Measurements from ENCODE around the gene CMSS1.

The CMSS1 gene

GRCh38 chr3:100008081-100008698, 190.5 kb downstream of the CMSS1 start:
- H3K27ac ChIP-seq (ENCODE audit: low read length), result no peak overlapping the region
- H3K4me3 ChIP-seq (ENCODE audit: low read length in 2 of 2), result no peak overlapping the region
- H3K9ac ChIP-seq (ENCODE audit: low read length in 2 of 2), result no peak overlapping the region
- no peaks in the 10 kb centered on the region for H3K4me1 ChIP-seq (ENCODE audit: control insufficient read depth, insufficient read depth, low read length)
- H3K9me3 ChIP-seq (ENCODE audit: control insufficient read depth in 2 of 2, low read length in 2 of 2), result no peaks in the 10 kb centered on the region
- no peaks in the 10 kb centered on the region for H3K36me3 ChIP-seq (ENCODE audit: control insufficient read depth in 2 of 2, insufficient read depth in 2 of 2, low read length in 2 of 2)
- H3K27me3 ChIP-seq (ENCODE audit: control insufficient read depth in 1 of 2, insufficient read depth in 2 of 2, low read length in 2 of 2), result no peaks in the 10 kb centered on the region

- Histone ChIP-seq H3K27me3 (ENCODE audit: control insufficient read depth in 1 of 2, insufficient read depth in 2 of 2, low read length in 2 of 2) (no peaks in the 10 kb centered on the region), H3K27ac (ENCODE audit: low read length) (no peak overlapping the region), H3K36me3 (ENCODE audit: control insufficient read depth in 2 of 2, insufficient read depth in 2 of 2, low read length in 2 of 2) (no peaks in the 10 kb centered on the region), H3K4me1 (ENCODE audit: control insufficient read depth, insufficient read depth, low read length) (no peaks in the 10 kb centered on the region), H3K9ac (ENCODE audit: low read length in 2 of 2) (no peak overlapping the region), H3K9me3 (ENCODE audit: control insufficient read depth in 2 of 2, low read length in 2 of 2) (no peaks in the 10 kb centered on the region), H3K4me3 (ENCODE audit: low read length in 2 of 2) (no peak overlapping the region)
These were observed 191.8 kb downstream of the CMSS1 start for GRCh38 chr3:100009276-100010086.

GRCh38 chr3:100010087-100010417, 192.4 kb downstream of the CMSS1 start:
- Histone ChIP-seq H3K9ac (ENCODE audit: low read length in 2 of 2) (no peak overlapping the region), H3K9me3 (ENCODE audit: control insufficient read depth in 2 of 2, low read length in 2 of 2) (no peaks in the 10 kb centered on the region), H3K4me3 (ENCODE audit: low read length in 2 of 2) (no peak overlapping the region), H3K27ac (ENCODE audit: low read length) (no peak overlapping the region), H3K27me3 (ENCODE audit: control insufficient read depth in 1 of 2, insufficient read depth in 2 of 2, low read length in 2 of 2) (no peaks in the 10 kb centered on the region), H3K4me1 (ENCODE audit: control insufficient read depth, insufficient read depth, low read length) (no peaks in the 10 kb centered on the region), H3K36me3 (ENCODE audit: control insufficient read depth in 2 of 2, insufficient read depth in 2 of 2, low read length in 2 of 2) (no peaks in the 10 kb centered on the region)

- Histone ChIP-seq H3K9ac (ENCODE audit: low read length in 2 of 2) (no peak overlapping the region), H3K9me3 (ENCODE audit: control insufficient read depth in 2 of 2, low read length in 2 of 2) (no peaks in the 10 kb centered on the region), H3K4me1 (ENCODE audit: control insufficient read depth, insufficient read depth, low read length) (peaks cover 9% of the 10 kb centered on the region), H3K4me3 (ENCODE audit: low read length in 2 of 2) (no peak overlapping the region), H3K36me3 (ENCODE audit: control insufficient read depth in 2 of 2, insufficient read depth in 2 of 2, low read length in 2 of 2) (no peaks in the 10 kb centered on the region), H3K27ac (ENCODE audit: low read length) (no peak overlapping the region), H3K27me3 (ENCODE audit: control insufficient read depth in 1 of 2, insufficient read depth in 2 of 2, low read length in 2 of 2) (no peaks in the 10 kb centered on the region)
These were observed 201.1 kb downstream of the CMSS1 start for GRCh38 chr3:100018806-100019205.

- Histone ChIP-seq H3K9me3 (ENCODE audit: control insufficient read depth in 2 of 2, low read length in 2 of 2) (no peaks in the 10 kb centered on the region), H3K27me3 (ENCODE audit: control insufficient read depth in 1 of 2, insufficient read depth in 2 of 2, low read length in 2 of 2) (no peaks in the 10 kb centered on the region), H3K36me3 (ENCODE audit: control insufficient read depth in 2 of 2, insufficient read depth in 2 of 2, low read length in 2 of 2) (no peaks in the 10 kb centered on the region), H3K4me1 (ENCODE audit: control insufficient read depth, insufficient read depth, low read length) (peaks cover 13% of the 10 kb centered on the region), H3K4me3 (ENCODE audit: low read length in 2 of 2) (no peak overlapping the region), H3K9ac (ENCODE audit: low read length in 2 of 2) (no peak overlapping the region), H3K27ac (ENCODE audit: low read length) (no peak overlapping the region)
These were observed 202.1 kb downstream of the CMSS1 start for GRCh38 chr3:100019719-100020118.

- Histone ChIP-seq H3K27me3 (ENCODE audit: control insufficient read depth in 1 of 2, insufficient read depth in 2 of 2, low read length in 2 of 2) (no peaks in the 10 kb centered on the region), H3K9ac (ENCODE audit: low read length in 2 of 2) (no peak overlapping the region), H3K4me1 (ENCODE audit: control insufficient read depth, insufficient read depth, low read length) (peaks cover 15% of the 10 kb centered on the region), H3K4me3 (ENCODE audit: low read length in 2 of 2) (no peak overlapping the region), H3K9me3 (ENCODE audit: control insufficient read depth in 2 of 2, low read length in 2 of 2) (no peaks in the 10 kb centered on the region), H3K27ac (ENCODE audit: low read length) (no peak overlapping the region), H3K36me3 (ENCODE audit: control insufficient read depth in 2 of 2, insufficient read depth in 2 of 2, low read length in 2 of 2) (no peaks in the 10 kb centered on the region)
These were observed 203.4 kb downstream of the CMSS1 start for GRCh38 chr3:100020876-100021644.

- no peak overlapping the region for H3K4me3 ChIP-seq (ENCODE audit: low read length in 2 of 2)
- H3K36me3 ChIP-seq (ENCODE audit: control insufficient read depth in 2 of 2, insufficient read depth in 2 of 2, low read length in 2 of 2), result no peaks in the 10 kb centered on the region
- H3K9me3 ChIP-seq (ENCODE audit: control insufficient read depth in 2 of 2, low read length in 2 of 2), result no peaks in the 10 kb centered on the region
- no peaks in the 10 kb centered on the region for H3K27me3 ChIP-seq (ENCODE audit: control insufficient read depth in 1 of 2, insufficient read depth in 2 of 2, low read length in 2 of 2)
- no peak overlapping the region for H3K9ac ChIP-seq (ENCODE audit: low read length in 2 of 2)
- H3K4me1 ChIP-seq (ENCODE audit: control insufficient read depth, insufficient read depth, low read length), result peaks cover 15% of the 10 kb centered on the region
- H3K27ac ChIP-seq (ENCODE audit: low read length), result no peak overlapping the region
These were observed 204.8 kb downstream of the CMSS1 start for GRCh38 chr3:100022506-100022905.

GRCh38 chr3:100023150-100023549, 205.5 kb downstream of the CMSS1 start:
- no peaks in the 10 kb centered on the region for H3K27me3 ChIP-seq (ENCODE audit: control insufficient read depth in 1 of 2, insufficient read depth in 2 of 2, low read length in 2 of 2)
- no peaks in the 10 kb centered on the region for H3K9me3 ChIP-seq (ENCODE audit: control insufficient read depth in 2 of 2, low read length in 2 of 2)
- no peak overlapping the region for H3K4me3 ChIP-seq (ENCODE audit: low read length in 2 of 2)
- peaks cover 15% of the 10 kb centered on the region for H3K4me1 ChIP-seq (ENCODE audit: control insufficient read depth, insufficient read depth, low read length)
- no peaks in the 10 kb centered on the region for H3K36me3 ChIP-seq (ENCODE audit: control insufficient read depth in 2 of 2, insufficient read depth in 2 of 2, low read length in 2 of 2)
- H3K9ac ChIP-seq (ENCODE audit: low read length in 2 of 2), result no peak overlapping the region
- H3K27ac ChIP-seq (ENCODE audit: low read length), result no peak overlapping the region

- peaks cover 15% of the 10 kb centered on the region for H3K4me1 ChIP-seq (ENCODE audit: control insufficient read depth, insufficient read depth, low read length)
- H3K9me3 ChIP-seq (ENCODE audit: control insufficient read depth in 2 of 2, low read length in 2 of 2), result no peaks in the 10 kb centered on the region
- H3K27ac ChIP-seq (ENCODE audit: low read length), result no peak overlapping the region
- no peak overlapping the region for H3K9ac ChIP-seq (ENCODE audit: low read length in 2 of 2)
- H3K27me3 ChIP-seq (ENCODE audit: control insufficient read depth in 1 of 2, insufficient read depth in 2 of 2, low read length in 2 of 2), result no peaks in the 10 kb centered on the region
- H3K36me3 ChIP-seq (ENCODE audit: control insufficient read depth in 2 of 2, insufficient read depth in 2 of 2, low read length in 2 of 2), result no peaks in the 10 kb centered on the region
- no peak overlapping the region for H3K4me3 ChIP-seq (ENCODE audit: low read length in 2 of 2)
These were observed 205.9 kb downstream of the CMSS1 start for GRCh38 chr3:100023595-100023994.

GRCh38 chr3:100024520-100025303, 207.1 kb downstream of the CMSS1 start:
- Histone ChIP-seq H3K9ac (ENCODE audit: low read length in 2 of 2) (no peak overlapping the region), H3K9me3 (ENCODE audit: control insufficient read depth in 2 of 2, low read length in 2 of 2) (no peaks in the 10 kb centered on the region), H3K36me3 (ENCODE audit: control insufficient read depth in 2 of 2, insufficient read depth in 2 of 2, low read length in 2 of 2) (no peaks in the 10 kb centered on the region), H3K27ac (ENCODE audit: low read length) (no peak overlapping the region), H3K4me3 (ENCODE audit: low read length in 2 of 2) (no peak overlapping the region), H3K4me1 (ENCODE audit: control insufficient read depth, insufficient read depth, low read length) (peaks cover 15% of the 10 kb centered on the region), H3K27me3 (ENCODE audit: control insufficient read depth in 1 of 2, insufficient read depth in 2 of 2, low read length in 2 of 2) (no peaks in the 10 kb centered on the region)
